Retinal pigment epithelial cell (primary cell): ENCODE measurements around the gene RPL31.

Source experiments
- DNase-seq: peaks from one replicate; pipeline ENCODE4 v3.0.0-alpha.2; 2010; ENCODE audit warnings: low read depth
- H3K4me3 ChIP-seq: 2 replicates; pipeline ENCODE4 v1.5.1; 2011; ENCODE audit warnings: mild to moderate bottlenecking, low read length, control low read depth, moderate library complexity
- TF ChIP-seq, protein P1 (sequence below): conservative IDR thresholded peaks from 2 replicates; pipeline ENCODE4 v1.5.1; 2011; ENCODE audit warnings: low read depth, low read length, control low read depth, inconsistent platforms

RPL31 gene

DNA sequence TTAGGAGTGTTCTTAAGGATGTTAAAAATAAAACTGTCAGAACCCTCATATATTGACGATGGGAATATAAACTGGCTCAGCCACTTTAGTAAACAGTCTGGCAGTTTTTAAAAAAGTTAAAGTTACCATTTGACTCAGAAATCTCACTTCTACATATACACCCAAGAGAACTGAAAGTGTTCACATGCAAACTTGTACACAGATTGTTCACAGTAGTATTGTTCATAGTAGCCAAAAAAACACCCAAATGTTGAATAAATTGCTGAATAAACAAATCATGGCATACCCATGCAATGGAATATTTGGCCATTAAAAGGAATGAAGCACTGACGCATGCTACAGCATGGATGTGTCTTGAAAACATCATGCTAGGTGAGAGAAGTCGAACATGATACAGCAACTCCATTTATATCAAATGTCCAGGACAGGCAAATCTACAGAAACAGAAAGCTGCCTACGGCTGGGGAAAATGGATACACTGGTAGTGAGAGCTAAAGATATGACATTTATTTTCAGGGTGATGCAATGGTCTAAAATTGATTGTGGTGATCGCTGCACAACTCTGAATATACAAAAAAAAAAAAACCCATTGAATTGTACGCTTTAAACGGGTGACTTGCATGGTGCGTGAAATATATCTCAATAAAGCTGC is 10.1 kb downstream of the RPL31 start:
- no peak for DNase-seq
- TF ChIP-seq, protein P1, sequence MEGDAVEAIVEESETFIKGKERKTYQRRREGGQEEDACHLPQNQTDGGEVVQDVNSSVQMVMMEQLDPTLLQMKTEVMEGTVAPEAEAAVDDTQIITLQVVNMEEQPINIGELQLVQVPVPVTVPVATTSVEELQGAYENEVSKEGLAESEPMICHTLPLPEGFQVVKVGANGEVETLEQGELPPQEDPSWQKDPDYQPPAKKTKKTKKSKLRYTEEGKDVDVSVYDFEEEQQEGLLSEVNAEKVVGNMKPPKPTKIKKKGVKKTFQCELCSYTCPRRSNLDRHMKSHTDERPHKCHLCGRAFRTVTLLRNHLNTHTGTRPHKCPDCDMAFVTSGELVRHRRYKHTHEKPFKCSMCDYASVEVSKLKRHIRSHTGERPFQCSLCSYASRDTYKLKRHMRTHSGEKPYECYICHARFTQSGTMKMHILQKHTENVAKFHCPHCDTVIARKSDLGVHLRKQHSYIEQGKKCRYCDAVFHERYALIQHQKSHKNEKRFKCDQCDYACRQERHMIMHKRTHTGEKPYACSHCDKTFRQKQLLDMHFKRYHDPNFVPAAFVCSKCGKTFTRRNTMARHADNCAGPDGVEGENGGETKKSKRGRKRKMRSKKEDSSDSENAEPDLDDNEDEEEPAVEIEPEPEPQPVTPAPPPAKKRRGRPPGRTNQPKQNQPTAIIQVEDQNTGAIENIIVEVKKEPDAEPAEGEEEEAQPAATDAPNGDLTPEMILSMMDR, result no peak
- no peak overlapping the region for H3K4me3 ChIP-seq

DNA sequence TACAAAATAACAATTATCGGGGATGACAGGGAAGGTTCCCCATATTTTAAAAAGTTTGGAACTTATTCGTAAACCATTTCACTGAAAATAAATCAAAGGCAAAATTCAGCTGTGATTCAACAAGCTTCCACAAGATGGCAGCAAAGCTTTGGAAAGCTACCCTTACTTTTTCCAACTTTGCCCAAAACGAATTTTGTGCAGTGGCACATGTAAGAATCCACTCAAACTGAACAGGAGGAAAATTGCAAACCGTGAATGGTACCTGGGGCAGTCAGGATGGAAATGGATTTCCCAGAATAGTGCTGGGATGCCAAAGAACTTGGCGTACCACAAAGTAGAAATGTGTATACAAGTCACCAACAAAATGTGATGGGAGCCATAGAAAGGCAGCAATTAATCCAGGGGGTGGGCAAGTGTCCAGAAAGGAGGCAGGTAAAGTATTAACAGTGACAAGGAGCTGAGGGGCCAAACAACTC is 10.7 kb downstream of the RPL31 start:
- no peak overlapping the region for H3K4me3 ChIP-seq
- DNase-seq, result no peak
- TF ChIP-seq, protein P1, result peak; percentile 73

DNA sequence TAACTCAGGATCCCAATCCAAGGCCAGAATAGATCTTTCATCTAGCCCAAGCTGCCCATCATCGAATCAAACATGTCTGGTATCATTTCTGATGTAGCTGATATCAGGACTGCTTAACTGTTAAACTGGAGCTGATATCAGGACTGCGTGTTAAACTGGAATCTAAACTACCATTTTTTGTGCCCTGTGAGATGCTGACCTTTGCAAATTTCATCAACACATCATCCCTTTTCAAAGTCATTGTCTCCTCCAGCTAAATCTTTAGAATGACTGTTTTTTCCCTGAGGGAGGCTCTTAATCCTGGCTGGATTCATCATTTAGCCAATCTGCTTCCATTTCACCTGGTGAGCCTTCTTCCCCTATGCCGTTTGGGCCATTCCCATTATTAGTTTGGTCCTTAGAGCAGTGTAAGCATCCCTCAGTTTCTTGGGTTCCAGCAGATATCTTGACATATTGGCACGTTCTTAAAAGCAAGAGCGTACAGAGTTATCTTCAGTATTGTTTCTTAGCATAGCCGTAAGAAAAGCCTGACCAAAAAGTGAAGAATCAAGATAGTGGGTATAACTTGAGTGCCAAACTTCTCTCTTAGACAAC is 12.3 kb downstream of the RPL31 start:
- TF ChIP-seq, protein P1, result no peak
- no peak for DNase-seq
- no peak overlapping the region for H3K4me3 ChIP-seq

DNA sequence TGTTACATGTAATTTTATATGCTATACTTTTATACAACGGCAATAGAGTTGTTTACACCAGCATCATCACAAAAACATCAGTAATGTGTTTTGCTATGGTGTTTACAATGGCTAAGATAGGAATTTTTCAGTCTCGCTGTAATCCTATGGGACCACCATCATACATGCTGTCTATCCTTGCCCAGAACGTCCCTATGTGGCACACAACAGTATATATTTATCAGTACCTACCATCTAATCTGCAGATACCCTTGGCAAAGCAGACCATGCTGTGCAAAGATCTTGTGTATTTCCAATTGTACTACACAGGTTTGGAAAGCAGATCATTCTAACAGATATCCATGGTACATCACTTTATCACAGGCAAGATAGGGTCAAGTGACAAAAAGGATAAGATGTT is 15.3 kb downstream of the RPL31 start:
- TF ChIP-seq, protein P1, result no peak
- no peak for DNase-seq

DNA sequence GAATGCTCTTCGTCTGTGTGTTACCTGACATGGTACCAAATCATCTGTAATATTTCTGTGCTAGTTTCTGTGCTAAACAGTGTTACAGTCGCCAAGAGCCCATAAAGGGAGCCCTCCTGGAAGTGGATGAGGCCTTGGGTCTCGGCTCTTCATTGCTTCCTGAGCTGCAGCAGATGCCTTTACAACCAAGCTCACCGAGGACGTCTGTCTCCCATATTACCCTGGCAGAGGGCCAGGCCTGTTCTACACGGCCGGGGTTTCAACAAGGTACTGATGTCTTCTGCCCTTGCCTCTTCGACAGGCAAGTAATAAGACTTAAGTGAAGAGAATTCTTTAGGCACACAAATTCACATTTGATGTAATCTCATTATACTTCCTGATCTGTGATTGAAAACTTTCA is 16.8 kb downstream of the RPL31 start:
- H3K4me3 ChIP-seq, result no peak overlapping the region
- TF ChIP-seq, protein P1, result no peak
- DNase-seq, result no peak

More for the DNA sequence above, 15.3 kb downstream of the RPL31 start:
- no peak overlapping the region for H3K4me3 ChIP-seq

DNA sequence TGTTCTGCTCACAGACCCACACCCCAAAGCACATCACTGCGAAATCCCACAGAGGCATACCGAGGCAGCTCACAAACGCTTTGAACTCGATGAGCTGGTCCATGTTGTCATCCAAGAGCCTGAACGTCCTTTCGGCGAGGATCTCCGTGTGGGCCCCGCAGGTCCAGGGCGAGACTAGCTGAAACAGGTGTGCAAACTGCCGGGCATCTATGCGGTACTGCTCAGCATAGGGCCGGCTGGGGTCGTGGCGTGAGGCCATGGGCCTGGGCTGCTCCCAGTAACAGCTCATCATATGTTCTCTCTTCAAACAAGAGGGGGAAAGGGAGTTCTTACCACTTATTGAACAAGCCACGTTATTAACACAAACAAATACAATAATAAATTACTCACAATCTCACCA is 20.1 kb downstream of the RPL31 start:
- no peak for DNase-seq
- H3K4me3 ChIP-seq, result no peak overlapping the region
- TF ChIP-seq, protein P1, result no peak
